HUES6 (cell line): ENCODE results near the gene FOXO3.
"Not testable (repeated sequence)": the region's sequence is repeated elsewhere in the genome, so short reads cannot be mapped to it uniquely, and the experiment has no call there.

Experiments used
- H3K27ac ChIP-seq: 2 replicates; pipeline ENCODE4 v1.7.0; 2013; ENCODE audit warnings: low read depth, mild to moderate bottlenecking, low read length, inconsistent platforms
- H3K27me3 ChIP-seq: 2 replicates; pipeline ENCODE4 v1.6.1; 2013; ENCODE audit warnings: low read length; ENCODE audit not compliant: control insufficient read depth, insufficient read depth
- H3K36me3 ChIP-seq: 2 replicates; pipeline ENCODE4 v1.6.1; 2013; ENCODE audit warnings: low read length; ENCODE audit not compliant: control insufficient read depth, insufficient read depth
- H3K4me1 ChIP-seq: 2 replicates; pipeline ENCODE4 v1.6.1; 2013; ENCODE audit warnings: low read length; ENCODE audit not compliant: control insufficient read depth, insufficient read depth
- H3K4me3 ChIP-seq: 2 replicates; pipeline ENCODE4 v1.5.1; 2013; ENCODE audit warnings: low read depth, low read length
- H3K9ac ChIP-seq: one replicate; pipeline ENCODE4 v1.6.1; 2013; ENCODE audit warnings: mild to moderate bottlenecking, low read length
- H3K9me3 ChIP-seq: 2 replicates; pipeline ENCODE4 v1.6.1; 2013; ENCODE audit warnings: low read depth, low read length; ENCODE audit not compliant: control insufficient read depth, insufficient read depth

FOXO3 gene

DNA sequence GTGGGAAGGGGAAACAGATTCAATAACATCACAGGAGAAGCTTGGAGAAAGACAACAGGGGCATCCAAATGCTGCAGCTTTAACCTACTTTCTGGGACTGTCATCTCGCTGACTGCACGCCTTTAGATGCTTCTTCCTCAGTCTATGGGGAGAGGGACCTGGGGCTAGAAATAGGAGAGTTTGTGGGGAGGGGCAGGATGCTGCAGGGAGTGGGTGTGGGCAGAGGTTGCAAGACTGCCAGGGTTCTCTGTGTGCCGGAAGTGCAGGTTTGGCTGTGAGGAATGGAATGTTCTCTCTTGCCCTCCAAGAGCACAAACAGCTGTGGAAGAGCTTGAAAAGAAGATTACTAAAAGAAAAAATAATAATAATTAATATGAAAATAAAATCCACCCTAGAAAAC is 93.2 kb downstream of the FOXO3 start:
- H3K9ac ChIP-seq = no peak overlapping the region
- H3K9me3 ChIP-seq = no peaks in the 10 kb centered on the region
- no peak overlapping the region for H3K4me3 ChIP-seq
- no peaks in the 10 kb centered on the region for H3K36me3 ChIP-seq
- no peak overlapping the region for H3K27ac ChIP-seq
- H3K27me3 ChIP-seq = no peaks in the 10 kb centered on the region
- peaks cover 15% of the 10 kb centered on the region for H3K4me1 ChIP-seq

- H3K27me3 ChIP-seq = no peaks in the 10 kb centered on the region
- no peaks in the 10 kb centered on the region for H3K9me3 ChIP-seq
- no peak overlapping the region for H3K27ac ChIP-seq
- H3K36me3 ChIP-seq = no peaks in the 10 kb centered on the region
- H3K9ac ChIP-seq = no peak overlapping the region
- H3K4me1 ChIP-seq = peaks cover 15% of the 10 kb centered on the region
- no peak overlapping the region for H3K4me3 ChIP-seq
Observed at GRCh38 chr6:108654465-108655106, 93.9 kb downstream of the FOXO3 start.

DNA sequence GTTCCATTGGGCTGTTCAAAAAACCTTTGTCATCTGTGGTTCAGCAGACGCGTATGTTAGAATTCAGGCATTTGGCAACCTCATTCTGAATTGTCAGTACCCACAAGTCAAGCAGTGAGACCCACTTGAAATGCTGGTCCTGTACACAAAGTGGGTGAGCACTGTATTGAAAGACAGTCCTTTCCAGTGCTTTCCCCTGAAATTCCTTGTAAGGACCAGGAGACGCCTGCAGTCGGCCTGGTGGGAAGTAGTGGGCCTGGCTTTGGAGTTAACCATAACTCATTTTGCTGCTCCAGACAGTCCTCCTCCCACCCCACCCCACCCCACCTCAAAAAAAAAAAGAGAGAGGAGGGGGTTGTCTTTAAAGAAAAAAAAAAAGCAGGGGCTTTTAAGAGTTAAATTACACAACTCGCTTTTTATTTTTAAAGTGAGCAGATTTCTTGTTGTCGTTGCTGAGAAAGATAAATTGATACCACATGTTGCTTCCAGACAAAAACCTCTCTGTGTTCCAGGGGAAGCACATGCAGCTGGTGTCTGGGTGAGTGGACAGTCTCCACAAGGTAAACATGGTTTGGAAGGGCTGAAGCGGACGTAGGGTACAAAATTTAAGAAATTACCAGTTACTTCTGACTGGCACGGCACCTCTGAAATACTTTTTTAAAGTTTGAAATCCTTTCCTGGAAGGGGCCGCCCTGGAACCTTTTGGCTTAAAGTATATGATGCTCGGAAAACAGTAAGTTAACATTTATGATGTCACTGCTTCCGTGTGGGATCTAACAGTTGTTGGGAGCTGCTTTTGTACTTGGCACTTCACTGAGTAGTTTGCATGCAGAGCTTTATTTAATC is 95.3 kb downstream of the FOXO3 start:
- Histone ChIP-seq H3K4me1 (peaks cover 8% of the 10 kb centered on the region), H3K4me3 (no peak overlapping the region), H3K36me3 (no peaks in the 10 kb centered on the region), H3K27me3 (no peaks in the 10 kb centered on the region), H3K9ac (no peak overlapping the region), H3K9me3 (no peaks in the 10 kb centered on the region), H3K27ac (no peak overlapping the region)

- no peaks in the 10 kb centered on the region for H3K9me3 ChIP-seq
- H3K4me1 ChIP-seq = peaks cover 8% of the 10 kb centered on the region
- H3K4me3 ChIP-seq = no peak overlapping the region
- H3K27ac ChIP-seq = no peak overlapping the region
- H3K36me3 ChIP-seq = no peaks in the 10 kb centered on the region
- no peaks in the 10 kb centered on the region for H3K27me3 ChIP-seq
- H3K9ac ChIP-seq = no peak overlapping the region
Observed at GRCh38 chr6:108656836-108657235, 96.1 kb downstream of the FOXO3 start.

DNA sequence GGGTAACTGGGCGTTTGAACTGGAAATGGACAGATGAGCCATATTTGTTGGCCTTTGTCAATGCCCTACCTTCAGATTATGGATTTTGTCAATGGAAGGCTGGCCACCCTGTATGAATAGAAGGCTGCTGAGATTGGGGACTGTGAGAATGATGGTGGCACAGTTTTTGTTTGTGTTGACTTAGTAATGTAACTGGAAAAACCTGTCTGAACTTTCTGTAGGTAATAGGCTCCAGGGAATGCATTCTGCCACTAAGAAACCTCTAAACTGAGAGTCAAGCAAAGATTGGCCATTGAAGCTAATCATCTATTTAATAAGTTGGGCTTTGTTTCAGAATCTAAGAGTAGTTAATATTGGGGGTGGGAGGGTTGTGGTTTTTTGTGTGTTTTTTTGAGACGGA is 97.5 kb downstream of the FOXO3 start:
- H3K27ac ChIP-seq = no peak overlapping the region
- H3K4me3 ChIP-seq = no peak overlapping the region
- H3K36me3 ChIP-seq = no peaks in the 10 kb centered on the region
- H3K27me3 ChIP-seq = no peaks in the 10 kb centered on the region
- no peak overlapping the region for H3K9ac ChIP-seq
- H3K9me3 ChIP-seq = no peaks in the 10 kb centered on the region
- peaks cover 8% of the 10 kb centered on the region for H3K4me1 ChIP-seq

DNA sequence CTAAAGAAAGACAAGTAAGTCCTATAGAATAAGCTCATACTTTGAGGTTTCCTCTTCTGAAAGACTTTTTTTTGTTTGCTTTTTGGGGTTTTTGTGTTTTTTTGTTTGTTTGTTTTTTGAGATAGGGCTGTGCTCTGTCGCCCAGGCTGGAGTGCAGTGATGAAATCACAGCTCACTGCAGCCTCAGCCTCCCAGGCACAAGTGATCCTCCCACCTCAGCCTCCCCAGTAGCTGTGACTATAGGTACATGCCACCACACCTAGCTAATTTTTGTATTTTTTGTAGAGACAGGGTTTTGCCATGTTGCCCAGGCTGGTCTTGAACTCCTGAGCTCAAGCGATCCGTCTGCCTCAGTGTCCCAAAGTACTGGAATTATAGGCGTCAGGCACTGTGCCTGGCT is 98.1 kb downstream of the FOXO3 start:
- H3K9me3 ChIP-seq, H3K27me3 ChIP-seq, H3K9ac ChIP-seq, H3K4me1 ChIP-seq, H3K27ac ChIP-seq, H3K4me3 ChIP-seq, H3K36me3 ChIP-seq: not testable (repeated sequence)

DNA sequence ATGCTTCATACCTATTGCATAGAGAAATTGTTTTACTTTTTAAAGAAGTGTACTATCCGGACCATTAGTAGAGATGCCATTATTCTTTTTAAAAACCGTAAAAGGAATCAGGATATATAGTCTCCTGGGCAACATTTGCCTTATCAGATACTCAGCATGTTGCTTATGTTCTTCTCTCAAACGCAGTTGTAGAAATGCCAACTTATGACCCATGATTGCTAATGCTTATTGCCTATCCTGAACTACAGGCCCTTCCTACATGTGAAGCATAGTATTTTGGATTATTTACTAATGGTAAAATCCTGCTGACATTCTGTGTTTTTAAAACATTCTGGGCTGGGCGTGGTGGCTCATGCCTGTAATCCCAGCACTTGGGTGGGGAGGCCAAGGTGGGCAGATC is 99.5 kb downstream of the FOXO3 start:
- no peaks in the 10 kb centered on the region for H3K27me3 ChIP-seq
- H3K36me3 ChIP-seq = peaks cover 9% of the 10 kb centered on the region; the same call in 1 of the 2 replicates
- peaks cover 3% of the 10 kb centered on the region; the same call in 1 of the 2 replicates for H3K4me1 ChIP-seq
- H3K4me3 ChIP-seq = no peak overlapping the region
- no peak overlapping the region for H3K27ac ChIP-seq
- H3K9ac ChIP-seq = no peak overlapping the region
- H3K9me3 ChIP-seq = no peaks in the 10 kb centered on the region

DNA sequence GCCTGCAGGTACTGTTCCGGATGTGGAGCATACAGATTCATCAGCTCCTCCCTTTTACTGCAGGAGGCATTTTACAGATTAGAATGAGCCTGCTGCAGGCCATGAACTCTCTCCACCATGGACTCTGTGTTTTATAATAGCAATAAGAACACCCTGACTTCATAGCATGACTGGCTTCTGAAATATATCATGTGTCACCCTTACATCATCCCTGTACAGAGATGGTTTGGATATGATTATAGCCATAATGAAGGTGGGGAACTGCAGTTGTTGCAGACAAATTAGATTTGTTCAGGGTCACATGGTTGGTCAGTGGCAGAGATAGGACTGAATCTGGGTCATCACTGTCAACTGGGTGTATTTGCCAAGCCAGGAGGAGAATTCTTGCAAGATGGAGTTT is 100.7 kb downstream of the FOXO3 start:
- Histone ChIP-seq H3K36me3 (peaks cover 9% of the 10 kb centered on the region; the same call in 1 of the 2 replicates), H3K27me3 (no peaks in the 10 kb centered on the region), H3K9ac (no peak overlapping the region), H3K4me1 (peaks cover under 1% of the 10 kb centered on the region; the same call in 1 of the 2 replicates), H3K27ac (no peak overlapping the region), H3K9me3 (no peaks in the 10 kb centered on the region), H3K4me3 (no peak overlapping the region)

DNA sequence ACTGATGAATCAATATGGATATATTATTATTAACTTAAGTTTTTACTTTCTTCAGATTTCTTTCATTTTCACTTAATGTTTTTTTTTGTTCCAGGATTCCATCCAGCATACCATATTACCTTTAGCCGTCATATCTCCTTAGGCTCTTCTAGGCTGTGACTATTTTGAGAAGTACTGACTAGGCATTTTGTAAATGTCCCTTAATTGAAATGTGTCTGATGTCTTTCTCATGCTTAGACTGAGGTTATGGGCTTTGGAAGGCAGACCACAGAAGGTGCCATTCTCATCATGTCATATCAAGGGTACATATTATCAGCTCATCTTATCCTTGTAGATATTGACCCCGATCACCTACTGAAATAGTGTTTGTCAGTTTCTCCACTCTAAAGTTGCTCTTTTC is 101.3 kb downstream of the FOXO3 start:
- H3K4me1 ChIP-seq = peaks cover 6% of the 10 kb centered on the region; the same call in 1 of the 2 replicates
- H3K4me3 ChIP-seq = no peak overlapping the region
- H3K27me3 ChIP-seq = no peaks in the 10 kb centered on the region
- H3K27ac ChIP-seq = no peak overlapping the region
- H3K36me3 ChIP-seq = peaks cover 9% of the 10 kb centered on the region; the same call in 1 of the 2 replicates
- no peak overlapping the region for H3K9ac ChIP-seq
- no peaks in the 10 kb centered on the region for H3K9me3 ChIP-seq

GRCh38 chr6:108662702-108663101 is 102.0 kb downstream of the FOXO3 start:
- Histone ChIP-seq H3K27ac (no peak overlapping the region), H3K4me1 (peaks cover 13% of the 10 kb centered on the region), H3K27me3 (no peaks in the 10 kb centered on the region), H3K9me3 (no peaks in the 10 kb centered on the region), H3K9ac (no peak overlapping the region), H3K36me3 (peaks cover 9% of the 10 kb centered on the region; the same call in 1 of the 2 replicates), H3K4me3 (no peak overlapping the region)

DNA sequence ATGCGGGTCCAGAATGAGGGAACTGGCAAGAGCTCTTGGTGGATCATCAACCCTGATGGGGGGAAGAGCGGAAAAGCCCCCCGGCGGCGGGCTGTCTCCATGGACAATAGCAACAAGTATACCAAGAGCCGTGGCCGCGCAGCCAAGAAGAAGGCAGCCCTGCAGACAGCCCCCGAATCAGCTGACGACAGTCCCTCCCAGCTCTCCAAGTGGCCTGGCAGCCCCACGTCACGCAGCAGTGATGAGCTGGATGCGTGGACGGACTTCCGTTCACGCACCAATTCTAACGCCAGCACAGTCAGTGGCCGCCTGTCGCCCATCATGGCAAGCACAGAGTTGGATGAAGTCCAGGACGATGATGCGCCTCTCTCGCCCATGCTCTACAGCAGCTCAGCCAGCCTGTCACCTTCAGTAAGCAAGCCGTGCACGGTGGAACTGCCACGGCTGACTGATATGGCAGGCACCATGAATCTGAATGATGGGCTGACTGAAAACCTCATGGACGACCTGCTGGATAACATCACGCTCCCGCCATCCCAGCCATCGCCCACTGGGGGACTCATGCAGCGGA is 102.9 kb downstream of the FOXO3 start:
- H3K9me3 ChIP-seq, H3K9ac ChIP-seq, H3K4me3 ChIP-seq, H3K36me3 ChIP-seq, H3K27me3 ChIP-seq, H3K27ac ChIP-seq: not testable (repeated sequence)
- H3K4me1 ChIP-seq = peaks cover 17% of the 10 kb centered on the region
